ENCODE measurements around the gene CDH13. TPM values are rescaled to one million over a fixed set of nuclear protein-coding genes. Genes with fewer than 3 reads are reported as not detected.

Gene CDH13
- total RNA-seq, 2 donors from 2014 or later, result 2.4 to 6.3 TPM

- intact Hi-C loops (cut with DNase I), result no loop called here
- Histone ChIP-seq H3K27me3 (no peaks in the 10 kb centered on the region), H3K27ac (no peak overlapping the region), H3K4me3 (no peak overlapping the region), H3K36me3 (no peaks in the 10 kb centered on the region), H3K4me1 (no peaks in the 10 kb centered on the region), H3K9me3 (no peaks in the 10 kb centered on the region), H3K9ac (ENCODE audit: low read depth in 2 of 2, low read length in 2 of 2) (no peak overlapping the region)
- no peak for DNase-seq
- no peak for TF ChIP-seq CTCF (IDR thresholded peaks at IDR 0.05)
Measured at GRCh38 chr16:83296505-83296904, 669.7 kb downstream of the CDH13 start.

- no peak overlapping the region for H3K9ac ChIP-seq (ENCODE audit: low read depth in 2 of 2, low read length in 2 of 2)
- intact Hi-C loops (cut with DNase I), result no loop called here
- H3K27me3 ChIP-seq, result no peaks in the 10 kb centered on the region
- DNase-seq, result no peak
- no peak overlapping the region for H3K27ac ChIP-seq
- H3K36me3 ChIP-seq, result no peaks in the 10 kb centered on the region
- H3K4me1 ChIP-seq, result no peaks in the 10 kb centered on the region
- no peaks in the 10 kb centered on the region for H3K9me3 ChIP-seq
- no peak for TF ChIP-seq CTCF (IDR thresholded peaks at IDR 0.05)
- H3K4me3 ChIP-seq, result no peak overlapping the region
Measured at GRCh38 chr16:83298541-83298940, 671.8 kb downstream of the CDH13 start.

- Histone ChIP-seq H3K27me3 (no peaks in the 10 kb centered on the region), H3K36me3 (no peaks in the 10 kb centered on the region), H3K9ac (ENCODE audit: low read depth in 2 of 2, low read length in 2 of 2) (no peak overlapping the region), H3K4me3 (no peak overlapping the region), H3K4me1 (no peaks in the 10 kb centered on the region), H3K9me3 (no peaks in the 10 kb centered on the region), H3K27ac (no peak overlapping the region)
- intact Hi-C loops (cut with DNase I), result no loop called here
- TF ChIP-seq CTCF (IDR thresholded peaks at IDR 0.05), result no peak
- no peak for DNase-seq
Measured at GRCh38 chr16:83300326-83300725, 673.6 kb downstream of the CDH13 start.

- intact Hi-C loops (cut with DNase I), result no loop called here
- no peak for DNase-seq
- Histone ChIP-seq H3K4me3 (no peak overlapping the region), H3K36me3 (no peaks in the 10 kb centered on the region), H3K27me3 (no peaks in the 10 kb centered on the region), H3K9ac (ENCODE audit: low read depth in 2 of 2, low read length in 2 of 2) (no peak overlapping the region), H3K27ac (no peak overlapping the region), H3K9me3 (no peaks in the 10 kb centered on the region), H3K4me1 (no peaks in the 10 kb centered on the region)
- TF ChIP-seq CTCF (IDR thresholded peaks at IDR 0.05), result no peak
Measured at GRCh38 chr16:83301971-83302370, 675.2 kb downstream of the CDH13 start.

GRCh38 chr16:83302853-83303252 lies 676.1 kb downstream of the CDH13 start:
- Histone ChIP-seq H3K27me3 (no peaks in the 10 kb centered on the region), H3K4me1 (no peaks in the 10 kb centered on the region), H3K36me3 (no peaks in the 10 kb centered on the region), H3K9me3 (no peaks in the 10 kb centered on the region), H3K9ac (ENCODE audit: low read depth in 2 of 2, low read length in 2 of 2) (no peak overlapping the region), H3K27ac (no peak overlapping the region), H3K4me3 (no peak overlapping the region)
- no peak for DNase-seq
- intact Hi-C loops (cut with DNase I), result no loop called here
- TF ChIP-seq CTCF (IDR thresholded peaks at IDR 0.05), result no peak

- H3K4me1 ChIP-seq, result no peaks in the 10 kb centered on the region
- no peaks in the 10 kb centered on the region for H3K9me3 ChIP-seq
- no peak for TF ChIP-seq CTCF (IDR thresholded peaks at IDR 0.05)
- H3K27ac ChIP-seq, result no peak overlapping the region
- DNase-seq, result no peak
- intact Hi-C loops (cut with DNase I), result no loop called here
- no peaks in the 10 kb centered on the region for H3K36me3 ChIP-seq
- no peaks in the 10 kb centered on the region for H3K27me3 ChIP-seq
- no peak overlapping the region for H3K4me3 ChIP-seq
- no peak overlapping the region for H3K9ac ChIP-seq (ENCODE audit: low read depth in 2 of 2, low read length in 2 of 2)
Measured at GRCh38 chr16:83305092-83305491, 678.3 kb downstream of the CDH13 start.
